Measurements from ENCODE around the gene ADGRD2.

Gene ADGRD2

GRCh38 chr9:124479947-124480620, 29.8 kb downstream of the ADGRD2 start:
- DNase-seq (ENCODE audit: low read depth), result no peak

GRCh38 chr9:124480621-124480981, 30.4 kb downstream of the ADGRD2 start:
- DNase-seq (ENCODE audit: low read depth), result no peak

GRCh38 chr9:124481115-124481514, 30.9 kb downstream of the ADGRD2 start:
- DNase-seq (ENCODE audit: low read depth), result no peak

GRCh38 chr9:124482431-124483031, 32.3 kb downstream of the ADGRD2 start:
- no peak for DNase-seq (ENCODE audit: low read depth)

- DNase-seq (ENCODE audit: low read depth), result no peak
Measured at GRCh38 chr9:124483481-124483880, 33.2 kb downstream of the ADGRD2 start.

GRCh38 chr9:124485201-124485600, 35.0 kb downstream of the ADGRD2 start:
- DNase-seq (ENCODE audit: low read depth), result no peak

GRCh38 chr9:124485936-124486335, 35.7 kb downstream of the ADGRD2 start:
- no peak for DNase-seq (ENCODE audit: low read depth)

- no peak for DNase-seq (ENCODE audit: low read depth)
Measured at GRCh38 chr9:124486778-124487259, 36.6 kb downstream of the ADGRD2 start.

GRCh38 chr9:124487260-124488182, 37.3 kb downstream of the ADGRD2 start:
- DNase-seq (ENCODE audit: low read depth), result no peak

- no peak for DNase-seq (ENCODE audit: low read depth)
Measured at GRCh38 chr9:124488641-124489210, 38.5 kb downstream of the ADGRD2 start.

- DNase-seq (ENCODE audit: low read depth), result no peak
Measured at GRCh38 chr9:124489222-124489621, 39.0 kb downstream of the ADGRD2 start.

- DNase-seq (ENCODE audit: low read depth), result no peak
Measured at GRCh38 chr9:124490004-124490403, 39.8 kb downstream of the ADGRD2 start.

GRCh38 chr9:124491049-124491975, 41.1 kb downstream of the ADGRD2 start:
- no peak for DNase-seq (ENCODE audit: low read depth)

- no peak for DNase-seq (ENCODE audit: low read depth)
Measured at GRCh38 chr9:124492818-124493217, 42.6 kb downstream of the ADGRD2 start.

GRCh38 chr9:124493218-124493617, 43.0 kb downstream of the ADGRD2 start:
- DNase-seq (ENCODE audit: low read depth), result no peak

- DNase-seq (ENCODE audit: low read depth), result no peak
Measured at GRCh38 chr9:124493794-124494479, 43.7 kb downstream of the ADGRD2 start.

- DNase-seq (ENCODE audit: low read depth), result no peak
Measured at GRCh38 chr9:124495126-124496074, 45.1 kb downstream of the ADGRD2 start.

GRCh38 chr9:124496075-124496449, 45.8 kb downstream of the ADGRD2 start:
- no peak for DNase-seq (ENCODE audit: low read depth)

- no peak for DNase-seq (ENCODE audit: low read depth)
Measured at GRCh38 chr9:124496463-124496862, 46.2 kb downstream of the ADGRD2 start.

GRCh38 chr9:124497441-124497840, 47.2 kb downstream of the ADGRD2 start:
- DNase-seq (ENCODE audit: low read depth), result no peak
